B cell (primary cell): ENCODE results near the gene RAB8B. TPM values are rescaled to one million over a fixed set of nuclear protein-coding genes. Genes with fewer than 3 reads are reported as not detected.

ENCODE experiments used
- ATAC-seq: fragments of 200-7000 bp; cut with Tn5 transposase; one replicate; pipeline ENCODE4 v1.10.0; 2021; ENCODE audit warnings: low read depth, mild to moderate bottlenecking, moderate number of reproducible peaks, moderate library complexity
- CTCF ChIA-PET: fragments of 350-600 bp; sonication (Branson Sonifier 250); formaldehyde crosslinking; loops from one replicate; lab custom pipeline; 2021; ENCODE audit warnings: antibody characterized with exemption, inconsistent platforms; lab: Charles Lee
- POLR2A ChIA-PET: fragments of 350-600 bp; sonication (Branson Sonifier 250); formaldehyde crosslinking; loops from one replicate; lab custom pipeline; 2021; ENCODE audit warnings: antibody characterized with exemption; lab: Charles Lee
- DNase-seq: peaks from one replicate; pipeline ENCODE4 v3.0.0; 2013
- H2AFZ ChIP-seq: 2 replicates; pipeline ENCODE4 v1.6.1; 2012; ENCODE audit warnings: mild to moderate bottlenecking, low read depth, low read length; ENCODE audit not compliant: insufficient read depth, poor library complexity, severe bottlenecking
- H3K27ac ChIP-seq, 2 donors: 1 replicate in 1 of 2; 2 replicates in 1 of 2; pipeline ENCODE4 v1.5.1; 2012 to 2013; ENCODE audit warnings: low read length in 2 of 2, mild to moderate bottlenecking in 2 of 2, moderate library complexity in 1 of 2
- H3K27me3 ChIP-seq, 4 experiments: fragments of 200-600 bp in 1 of 4; sonication (generic) in 1 of 4; replicated peaks in 1 of 4; 1 replicate in 2 of 4; 2 replicates in 2 of 4; pipeline versions ENCODE4 v1.6.1 to v1.7.0; 2013 to 2016; ENCODE audit warnings: low read length in 3 of 4, mild to moderate bottlenecking in 2 of 4, mixed read lengths in 1 of 4, moderate library complexity in 1 of 4; ENCODE audit not compliant: insufficient read depth in 4 of 4, control insufficient read depth in 3 of 4; ENCODE audit errors: control extremely low read depth in 1 of 4
- H3K36me3 ChIP-seq, 2 experiments: replicated peaks in 1 of 2; 1 replicate in 1 of 2; 2 replicates in 1 of 2; pipeline versions ENCODE4 v1.6.1 to v1.7.1; 2013; ENCODE audit warnings: low read length in 1 of 2; ENCODE audit not compliant: insufficient read depth in 2 of 2, control insufficient read depth in 1 of 2; ENCODE audit errors: control extremely low read depth in 1 of 2, extremely low read depth in 1 of 2
- H3K4me1 ChIP-seq, 2 donors: fragments of 200-600 bp in 1 of 2; sonication (generic) in 1 of 2; 1 replicate in 1 of 2; 2 replicates in 1 of 2; pipeline versions ENCODE4 v1.5.1 to v1.6.1; 2013 to 2017; ENCODE audit warnings: low read length in 2 of 2; ENCODE audit not compliant: control insufficient read depth in 2 of 2, insufficient read depth in 2 of 2
- H3K4me2 ChIP-seq: replicated peaks from 2 replicates; pipeline ENCODE3; 2012; ENCODE audit warnings: mild to moderate bottlenecking, low read depth, low read length; ENCODE audit not compliant: poor library complexity, severe bottlenecking
- H3K4me3 ChIP-seq, 5 experiments: fragments of 200-600 bp in 1 of 5; sonication (generic) in 1 of 5; 1 replicate in 3 of 5; 2 replicates in 2 of 5; pipeline versions ENCODE4 v1.5.1 to v1.7.0; 2011 to 2016; ENCODE audit warnings: low read length in 4 of 5, mild to moderate bottlenecking in 4 of 5, low read depth in 2 of 5, control low read depth in 1 of 5, moderate library complexity in 1 of 5; ENCODE audit not compliant: insufficient read depth in 1 of 5; ENCODE audit errors: control extremely low read depth in 1 of 5, extremely low read depth in 1 of 5
- H3K79me2 ChIP-seq: fragments of 200-600 bp; sonication (generic); one replicate; pipeline ENCODE4 v1.6.0; 2016; ENCODE audit warnings: low read length; ENCODE audit not compliant: control insufficient read depth, insufficient read depth
- H3K9ac ChIP-seq: fragments of 200-600 bp; sonication (generic); 2 replicates; pipeline ENCODE4 v1.6.1; 2017; ENCODE audit warnings: mild to moderate bottlenecking, low read length, moderate library complexity
- H3K9me3 ChIP-seq, 3 donors: one replicate each; pipeline versions ENCODE4 v1.6.1 to v1.7.1; 2013; ENCODE audit warnings: low read length in 2 of 3; ENCODE audit not compliant: control insufficient read depth in 2 of 3, insufficient read depth in 1 of 3; ENCODE audit errors: control extremely low read depth in 1 of 3
- H4K20me1 ChIP-seq: 2 replicates; pipeline ENCODE4 v1.6.0; 2012; ENCODE audit warnings: mild to moderate bottlenecking, low read length; ENCODE audit not compliant: insufficient read depth, control insufficient read depth, poor library complexity, severe bottlenecking
- H3K27ac Mint-ChIP-seq: one replicate; pipeline ENCODE4 v1.8.0; 2021; ENCODE audit warnings: mixed read lengths
- H3K27me3 Mint-ChIP-seq: one replicate; pipeline ENCODE4 v1.8.0; 2021; ENCODE audit warnings: mixed read lengths
- H3K4me1 Mint-ChIP-seq: one replicate; pipeline ENCODE4 v1.8.0; 2021; ENCODE audit warnings: mixed read lengths
- H3K4me3 Mint-ChIP-seq: one replicate; pipeline ENCODE4 v1.8.0; 2021; ENCODE audit warnings: mixed read lengths
- H3K9me3 Mint-ChIP-seq: one replicate; pipeline ENCODE4 v1.8.0; 2022; ENCODE audit warnings: mixed read lengths; ENCODE audit not compliant: insufficient read depth
- EZH2 ChIP-seq: IDR thresholded peaks from 2 replicates; pipeline ENCODE4 v1.6.1; 2012; ENCODE audit warnings: borderline replicate concordance, low read depth, mild to moderate bottlenecking, moderate library complexity, low read length; ENCODE audit not compliant: insufficient read depth, poor library complexity, severe bottlenecking
- WGBS: methylation state at CpG from one replicate; pipeline ENCODE4 v1.1.5; 2013; ENCODE audit warnings: missing lambda C conversion rate; ENCODE audit not compliant: insufficient coverage; 5-methylcytosine and 5-hydroxymethylcytosine counted together
- intact Hi-C: fragments of 100-400 bp; cut with micrococcal nuclease; formaldehyde crosslinking; loops from one replicate; pipeline ENCODE4 v1.10.0; 2022
- polyA plus RNA-seq: library from polyadenylated mRNA; depleted of rRNA; stranded (reverse); fragments of >200 nt; gene quantifications from 2 replicates; pipeline ENCODE4 v1.2.3, GENCODE V29; 2012
- total RNA-seq, 2 donors: library from RNA; stranded (reverse); fragments of 120-200 nt in 1 of 2; gene quantifications; 1 replicate in 1 of 2; 2 replicates in 1 of 2; pipeline versions ENCODE4 v1.2.3 to v1.2.4, GENCODE V29; 2013 to 2022
- TF ChIP-seq, protein P1 (sequence below): fragments of 200-600 bp; IDR thresholded peaks from one replicate; pipeline ENCODE4 v1.8.0; 2022; ENCODE audit warnings: antibody characterized with exemption, mild to moderate bottlenecking

RAB8B gene
- total and polyA plus RNA-seq, 2 donors (not counting 1 experiment from before 2014, with no cell fraction given), result 9.6 to 61.3 TPM

DNA sequence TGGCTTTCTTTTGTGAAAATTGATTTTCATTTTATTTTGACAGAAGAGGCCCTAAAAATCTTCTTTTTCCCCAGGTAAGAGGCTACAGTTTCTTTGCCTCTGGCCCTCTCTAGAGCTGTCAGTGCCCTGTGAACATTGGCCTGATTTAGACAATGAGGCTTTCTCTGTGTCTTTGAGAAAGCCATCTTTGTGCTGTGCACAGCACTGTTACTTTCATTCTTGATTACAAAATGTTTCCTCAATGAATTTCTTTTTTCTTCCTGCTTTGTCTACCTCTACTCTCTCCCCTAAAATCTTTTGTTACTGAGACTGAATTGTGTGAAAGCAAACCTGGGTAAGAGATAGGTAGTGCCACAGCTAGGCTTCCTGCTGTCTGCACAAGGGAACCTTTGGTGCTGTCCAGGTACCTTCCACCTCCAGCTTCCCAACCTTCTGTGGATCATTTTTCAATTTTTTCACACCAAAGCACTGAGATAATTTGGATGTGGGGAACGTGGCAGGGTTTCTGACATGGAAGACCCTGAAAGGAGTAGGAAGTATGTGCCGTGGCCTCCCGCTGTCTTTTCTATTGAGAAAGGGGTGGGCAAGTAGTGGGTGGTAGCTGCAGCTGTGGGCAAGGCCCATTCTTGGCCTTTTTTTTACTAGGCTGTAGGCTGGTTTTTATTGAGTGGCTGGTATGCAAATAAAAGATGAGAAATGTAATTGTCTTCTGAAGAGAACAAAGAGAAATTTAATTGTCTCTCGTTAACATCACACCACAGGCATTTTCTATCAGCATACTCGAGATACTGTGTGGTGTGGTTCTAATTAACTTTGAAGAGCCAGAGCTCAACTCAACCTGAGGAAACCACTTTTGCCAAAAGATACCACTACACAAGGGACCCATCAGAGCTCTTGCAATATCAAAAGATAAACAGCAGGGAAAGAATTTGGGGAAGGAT lies 21.0 kb downstream of the RAB8B start:
- no peaks in the 10 kb centered on the region for H3K27me3 Mint-ChIP-seq
- H3K4me1 Mint-ChIP-seq, result peaks cover 84% of the 10 kb centered on the region
- H3K27ac Mint-ChIP-seq, result peak overlapping the region; percentile 67
- H3K4me2 ChIP-seq, result peak overlapping the region; percentile 15
- H3K9me3 ChIP-seq, result no peaks in the 10 kb centered on the region
- H2AFZ ChIP-seq, result no peak overlapping the region
- H3K4me3 ChIP-seq, result no peak overlapping the region
- H3K4me3 Mint-ChIP-seq, result peak overlapping the region; percentile 48
- peaks cover 85% of the 10 kb centered on the region for H4K20me1 ChIP-seq
- no peaks in the 10 kb centered on the region for H3K9me3 Mint-ChIP-seq
- ATAC-seq (no peak), DNase-seq (no peak)
- 65% methylated on average over 3 of the region's 5 CpGs for WGBS
- H3K27me3 ChIP-seq, result no peaks in the 10 kb centered on the region
- intact Hi-C loops, result loop anchor here (5.0 kb wide), 1 partner anchor 37 kb away; no protein-coding TSS in a partner anchor
- TF ChIP-seq, protein P1, sequence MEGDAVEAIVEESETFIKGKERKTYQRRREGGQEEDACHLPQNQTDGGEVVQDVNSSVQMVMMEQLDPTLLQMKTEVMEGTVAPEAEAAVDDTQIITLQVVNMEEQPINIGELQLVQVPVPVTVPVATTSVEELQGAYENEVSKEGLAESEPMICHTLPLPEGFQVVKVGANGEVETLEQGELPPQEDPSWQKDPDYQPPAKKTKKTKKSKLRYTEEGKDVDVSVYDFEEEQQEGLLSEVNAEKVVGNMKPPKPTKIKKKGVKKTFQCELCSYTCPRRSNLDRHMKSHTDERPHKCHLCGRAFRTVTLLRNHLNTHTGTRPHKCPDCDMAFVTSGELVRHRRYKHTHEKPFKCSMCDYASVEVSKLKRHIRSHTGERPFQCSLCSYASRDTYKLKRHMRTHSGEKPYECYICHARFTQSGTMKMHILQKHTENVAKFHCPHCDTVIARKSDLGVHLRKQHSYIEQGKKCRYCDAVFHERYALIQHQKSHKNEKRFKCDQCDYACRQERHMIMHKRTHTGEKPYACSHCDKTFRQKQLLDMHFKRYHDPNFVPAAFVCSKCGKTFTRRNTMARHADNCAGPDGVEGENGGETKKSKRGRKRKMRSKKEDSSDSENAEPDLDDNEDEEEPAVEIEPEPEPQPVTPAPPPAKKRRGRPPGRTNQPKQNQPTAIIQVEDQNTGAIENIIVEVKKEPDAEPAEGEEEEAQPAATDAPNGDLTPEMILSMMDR, result no peak
- no peak for TF ChIP-seq EZH2
- peaks cover 98% of the 10 kb centered on the region for H3K79me2 ChIP-seq
- peaks cover 2 to 7% of the 10 kb centered on the region in 2 experiments for H3K36me3 ChIP-seq
- no peak overlapping the region for H3K9ac ChIP-seq
- H3K4me1 ChIP-seq, result peaks cover 39 to 48% of the 10 kb centered on the region in 2 donors
- ChIA-PET CTCF (interaction anchor here (3.7 kb wide), 1 partner anchor 17 kb away, joined by 16 read pairs; no protein-coding TSS in a partner anchor), POLR2A (no interaction called here)
- H3K27ac ChIP-seq, result peak overlapping the region; percentile 1 to 64
